GM19372 (cell line): ENCODE results near the gene STAC2.

ENCODE experiments used
- ATAC-seq: cut with Tn5 transposase; IDR thresholded peaks from one replicate; pipeline ENCODE4 v1.9.1; 2021; ENCODE audit warnings: mild to moderate bottlenecking, low read depth, moderate library complexity; ENCODE audit not compliant: unreplicated experiment

Gene STAC2

DNA sequence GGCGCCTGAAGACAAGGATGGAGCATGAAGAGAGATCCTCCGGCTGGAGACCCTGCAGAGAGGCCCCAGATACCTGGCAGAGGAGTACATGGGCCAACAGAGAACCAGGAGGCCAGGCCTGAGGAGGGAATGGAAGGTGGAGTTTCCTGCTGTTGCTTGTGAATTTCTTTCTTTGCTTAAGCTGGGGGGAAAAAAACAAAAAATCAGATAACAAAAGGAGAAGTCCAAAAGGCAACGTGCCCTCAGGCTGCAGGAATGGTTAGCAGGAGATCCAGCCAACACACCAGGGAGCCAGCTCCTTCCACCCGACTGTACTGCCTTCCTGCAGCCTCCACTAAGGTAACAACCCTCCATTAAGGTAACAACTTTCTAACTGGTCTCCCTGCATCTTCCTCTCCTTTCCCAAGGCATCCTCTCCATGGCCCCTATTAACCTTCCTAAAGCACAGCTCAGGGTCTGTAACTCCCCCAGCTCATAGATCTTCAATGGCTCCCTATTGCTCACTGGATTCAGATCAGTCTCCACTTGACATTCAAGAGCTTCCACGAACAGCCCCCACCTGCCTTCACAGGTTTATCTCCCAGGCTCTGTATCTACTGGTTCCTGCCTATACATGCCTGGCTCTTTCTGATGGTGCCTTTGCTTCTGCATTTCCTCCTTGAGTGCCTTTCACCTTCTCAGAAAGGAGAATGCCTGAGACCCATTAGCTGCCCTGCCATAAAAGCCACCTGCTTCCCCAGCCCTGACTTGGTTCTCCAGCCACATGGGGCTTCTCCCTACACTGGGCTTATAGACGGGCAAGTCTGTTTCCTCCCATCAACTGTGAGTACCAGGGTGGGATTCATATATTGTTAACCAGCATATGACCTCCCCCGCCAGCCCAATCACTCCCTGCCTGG lies 59.1 kb downstream of the STAC2 start:
- ATAC-seq, result no peak

DNA sequence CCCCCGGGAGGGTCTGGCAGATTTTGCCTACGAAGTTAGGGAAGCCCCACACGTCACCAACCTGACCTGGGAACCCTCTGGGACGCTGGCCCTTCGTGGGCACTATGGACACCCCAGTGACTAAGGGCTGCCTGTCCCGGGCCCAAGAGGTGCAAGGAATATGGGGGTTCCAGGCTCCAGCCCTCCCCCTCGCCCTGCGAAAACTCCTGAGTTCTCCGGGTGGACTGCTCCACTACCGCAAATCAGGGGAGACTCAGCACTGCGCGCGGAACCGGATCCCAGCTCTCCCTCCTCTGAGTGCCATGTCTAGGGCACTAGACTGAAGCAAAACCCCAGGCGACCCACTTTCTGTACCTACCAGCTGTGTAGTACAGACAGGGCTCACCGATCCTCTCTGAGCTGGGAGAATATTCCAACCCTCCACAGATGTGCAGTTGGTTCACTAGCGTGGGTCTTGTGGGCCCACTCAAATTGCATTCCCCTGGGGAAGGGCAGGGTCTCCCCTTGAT lies 59.9 kb downstream of the STAC2 start, which contains the start of gene ARL5C:
Gene ARL5C (minus strand): TSS at position 321 of the 509 bp plus-strand sequence. CDS start 401 bp downstream, outside the sequence.
- ATAC-seq, result no peak

- no peak for ATAC-seq
Observed at GRCh38 chr17:39165178-39165840, 60.4 kb downstream of the STAC2 start.

DNA sequence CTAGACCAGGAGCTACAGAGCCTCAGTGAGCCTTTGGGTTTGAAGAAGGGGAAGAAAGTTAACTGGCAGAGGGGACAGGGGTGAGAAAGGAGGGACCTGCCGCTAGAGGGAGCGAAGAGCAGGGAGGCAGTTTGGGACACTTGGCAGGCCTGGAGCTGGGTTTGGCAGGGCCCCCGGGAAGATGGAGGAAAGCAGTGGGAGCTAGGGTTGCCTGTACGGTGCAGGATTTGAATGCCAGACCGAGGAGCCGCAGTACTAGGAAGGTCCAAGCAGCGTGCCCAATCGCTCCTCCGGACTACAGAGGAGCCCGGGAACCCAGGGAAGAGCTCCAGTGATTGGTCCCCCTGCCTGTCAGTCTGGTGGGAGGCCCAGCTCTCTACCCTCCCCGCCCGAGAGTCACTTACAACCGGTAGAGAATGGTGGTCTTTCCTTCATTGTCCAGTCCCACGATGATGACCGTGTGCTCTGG lies 61.0 kb downstream of the STAC2 start:
- ATAC-seq, result peak; percentile 87

DNA sequence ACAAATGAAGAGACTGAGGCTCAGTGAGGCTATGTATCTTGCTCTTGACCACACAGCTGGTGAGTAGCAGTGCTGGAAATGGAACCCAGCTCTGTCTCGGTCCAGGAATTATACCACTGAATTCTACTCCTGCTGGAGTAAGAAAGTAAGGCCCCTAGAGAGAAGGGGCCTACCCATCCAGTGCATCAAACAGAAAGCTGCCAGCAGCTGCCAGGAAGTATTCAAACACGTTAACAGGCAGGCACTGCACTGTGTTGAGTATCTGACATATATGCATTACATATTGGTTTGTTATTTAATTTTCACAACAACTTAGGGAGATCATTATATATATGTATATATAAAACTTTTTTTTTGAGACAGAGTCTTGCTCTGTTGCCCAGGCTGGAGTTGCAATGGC lies 63.8 kb downstream of the STAC2 start:
- ATAC-seq, result no peak
